A673 (cell line): ENCODE measurements around the gene ZNF358.

ENCODE experiments used
- EZH2 ChIP-seq: fragments of 200-600 bp; sonication (generic); IDR thresholded peaks from 2 replicates; pipeline ENCODE4 v1.6.1; 2017; ENCODE audit warnings: borderline replicate concordance, low read depth, mild to moderate bottlenecking, mixed read lengths, antibody characterized with exemption, low read length; ENCODE audit not compliant: poor library complexity, severe bottlenecking
- TF ChIP-seq, protein P1 (sequence below): fragments of 300-800, 200-600 bp; sonication (generic); conservative IDR thresholded peaks from 2 replicates; pipeline ENCODE4 v1.5.1; 2017; ENCODE audit warnings: low read depth, mild to moderate bottlenecking, antibody characterized with exemption, low read length, moderate library complexity, mixed read lengths

DNA sequence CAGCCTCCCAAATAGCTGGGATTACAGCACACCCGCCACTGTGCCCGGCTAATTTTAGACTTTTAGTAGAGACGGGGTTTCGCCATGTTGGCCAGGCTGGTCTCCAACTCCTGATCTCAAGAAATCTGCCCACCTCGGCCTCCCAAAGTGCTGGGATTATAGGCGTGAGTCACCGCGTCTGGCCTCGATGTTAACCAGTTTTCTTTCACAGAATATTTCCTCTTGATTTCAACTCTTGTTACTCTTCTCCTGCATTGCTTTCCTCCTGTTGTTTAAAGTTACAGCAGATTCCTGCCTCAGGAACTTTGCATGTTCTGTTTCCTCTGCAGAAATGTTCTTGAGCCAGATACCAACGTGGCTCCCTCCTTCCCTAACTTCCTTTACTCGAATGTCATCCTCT is 23.3 kb upstream of the ZNF358 start:
- TF ChIP-seq, protein P1, sequence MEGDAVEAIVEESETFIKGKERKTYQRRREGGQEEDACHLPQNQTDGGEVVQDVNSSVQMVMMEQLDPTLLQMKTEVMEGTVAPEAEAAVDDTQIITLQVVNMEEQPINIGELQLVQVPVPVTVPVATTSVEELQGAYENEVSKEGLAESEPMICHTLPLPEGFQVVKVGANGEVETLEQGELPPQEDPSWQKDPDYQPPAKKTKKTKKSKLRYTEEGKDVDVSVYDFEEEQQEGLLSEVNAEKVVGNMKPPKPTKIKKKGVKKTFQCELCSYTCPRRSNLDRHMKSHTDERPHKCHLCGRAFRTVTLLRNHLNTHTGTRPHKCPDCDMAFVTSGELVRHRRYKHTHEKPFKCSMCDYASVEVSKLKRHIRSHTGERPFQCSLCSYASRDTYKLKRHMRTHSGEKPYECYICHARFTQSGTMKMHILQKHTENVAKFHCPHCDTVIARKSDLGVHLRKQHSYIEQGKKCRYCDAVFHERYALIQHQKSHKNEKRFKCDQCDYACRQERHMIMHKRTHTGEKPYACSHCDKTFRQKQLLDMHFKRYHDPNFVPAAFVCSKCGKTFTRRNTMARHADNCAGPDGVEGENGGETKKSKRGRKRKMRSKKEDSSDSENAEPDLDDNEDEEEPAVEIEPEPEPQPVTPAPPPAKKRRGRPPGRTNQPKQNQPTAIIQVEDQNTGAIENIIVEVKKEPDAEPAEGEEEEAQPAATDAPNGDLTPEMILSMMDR, result no peak
- TF ChIP-seq EZH2, result no peak
